PC-9 (cell line): ENCODE measurements around the gene PARP8. TPM values are rescaled to one million over a fixed set of nuclear protein-coding genes. Genes with fewer than 3 reads are reported as not detected.
A peak's percentile ranks its signal among the peaks of the same experiment; 100 is the strongest.
"Not testable (repeated sequence)": the region's sequence is repeated elsewhere in the genome, so short reads cannot be mapped to it uniquely, and the experiment has no call there.

Source experiments
- BruUV-seq: library from RNA; stranded (reverse); fragments of 400-500 nt; replicated peaks from 2 replicates; lab custom pipeline; 2021; lab: Mats Ljungman, UMichigan
- CTCF ChIA-PET: fragments of 300-600 bp; sonication (Branson Sonifier 250); formaldehyde crosslinking; loops from one replicate; lab custom pipeline; 2022; ENCODE audit warnings: antibody characterized with exemption; lab: Charles Lee
- POLR2A ChIA-PET: fragments of 300-600 bp; sonication (Branson Sonifier 250); formaldehyde crosslinking; loops from one replicate; lab custom pipeline; 2022; ENCODE audit warnings: antibody characterized with exemption; ENCODE audit not compliant: unreplicated experiment; lab: Charles Lee
- DNase-seq, 2 experiments: peaks; one replicate each; pipeline versions ENCODE4 v3.0.0 to v3.0.0-alpha.2; 2015 to 2022; ENCODE audit warnings: mixed read lengths in 1 of 2
- H2AFZ ChIP-seq: fragments of 200-600 bp; sonication (generic); 2 replicates; pipeline ENCODE4 v1.8.1; 2017; ENCODE audit warnings: antibody characterized with exemption
- H3F3A ChIP-seq: fragments of 200-600 bp; sonication (generic); 2 replicates; pipeline ENCODE4 v1.8.1; 2017; ENCODE audit warnings: antibody characterized with exemption, mild to moderate bottlenecking, low read depth; ENCODE audit not compliant: insufficient read depth
- H3K27ac ChIP-seq: fragments of 200-600 bp; sonication (generic); 2 replicates; pipeline ENCODE4 v1.6.1; 2016; ENCODE audit warnings: mixed run types
- H3K27me3 ChIP-seq: fragments of 200-600 bp; sonication (generic); 2 replicates; pipeline ENCODE4 v1.6.1; 2016; ENCODE audit warnings: low read depth, mixed run types; ENCODE audit not compliant: insufficient read depth
- H3K36me3 ChIP-seq: fragments of 200-600 bp; sonication (generic); 2 replicates; pipeline ENCODE4 v1.6.1; 2016; ENCODE audit warnings: low read depth, mixed run types
- H3K4me1 ChIP-seq: fragments of 200-600 bp; sonication (generic); replicated peaks from 2 replicates; pipeline ENCODE4 v1.6.1; 2016; ENCODE audit warnings: mixed run types; ENCODE audit not compliant: insufficient read depth
- H3K4me2 ChIP-seq: fragments of 200-600 bp; sonication (generic); 2 replicates; pipeline ENCODE4 v1.6.1; 2017; ENCODE audit warnings: mixed run types
- H3K4me3 ChIP-seq: fragments of 200-600 bp; sonication (generic); 2 replicates; pipeline ENCODE4 v1.6.1; 2016; ENCODE audit warnings: mixed run types
- H3K79me2 ChIP-seq: fragments of 200-600 bp; sonication (generic); 2 replicates; pipeline ENCODE4 v1.6.1; 2017; ENCODE audit warnings: low read depth, mixed run types
- H3K9me2 ChIP-seq: fragments of 200-600 bp; sonication (generic); 2 replicates; pipeline ENCODE4 v1.8.1; 2017; ENCODE audit warnings: mild to moderate bottlenecking; ENCODE audit not compliant: insufficient read depth
- H3K9me3 ChIP-seq: fragments of 200-600 bp; sonication (generic); 2 replicates; pipeline ENCODE4 v1.8.1; 2016; ENCODE audit warnings: low read depth; ENCODE audit not compliant: insufficient read depth
- H4K20me1 ChIP-seq: fragments of 200-600 bp; sonication (generic); 2 replicates; pipeline ENCODE4 v1.8.1; 2017; ENCODE audit not compliant: insufficient read depth
- EZH2 ChIP-seq: fragments of 200-600 bp; sonication (generic); IDR thresholded peaks from 2 replicates; pipeline ENCODE4 v1.8.0; 2017; ENCODE audit warnings: antibody characterized with exemption, low read depth
- intact Hi-C: fragments of 100-400 bp; cut with micrococcal nuclease; formaldehyde crosslinking; loops from one replicate; pipeline ENCODE4 v1.10.0; 2022; ENCODE audit not compliant: unreplicated experiment
- total RNA-seq: library from RNA; stranded (reverse); gene quantifications from 2 replicates; pipeline ENCODE4 v1.2.3, GENCODE V29; 2021
- TF ChIP-seq, protein P1 (sequence below): fragments of 200-600 bp; sonication (generic); conservative IDR thresholded peaks from 2 replicates; pipeline ENCODE4 v1.6.1; 2017; ENCODE audit warnings: mixed run types, antibody characterized with exemption, mild to moderate bottlenecking, moderate library complexity

PARP8 gene
- total RNA-seq, 1 experiment from 2014 or later, result 17.6 TPM

DNA sequence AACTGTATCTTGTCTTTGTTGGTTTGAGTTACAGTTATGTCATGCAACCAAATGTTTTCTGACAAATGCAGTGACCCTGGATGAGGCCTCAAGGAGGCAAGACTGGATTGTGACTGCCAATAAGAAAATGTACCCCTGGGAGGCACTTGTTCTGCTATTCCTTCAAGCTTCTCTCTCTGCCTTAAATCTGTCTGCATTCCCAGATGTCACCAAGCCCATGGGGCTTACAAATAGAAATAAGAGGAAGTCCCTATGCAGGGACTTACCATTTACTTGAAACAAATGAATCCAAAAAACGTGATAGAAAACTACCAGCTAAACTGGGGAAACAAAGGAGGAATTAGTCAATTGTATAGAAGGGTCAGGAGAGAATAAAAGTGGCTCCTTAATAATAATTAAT, 8.2 kb upstream of the PARP8 start:
- Histone ChIP-seq H3K9me2 (no peaks in the 10 kb centered on the region), H3K4me1 (peaks cover 8% of the 10 kb centered on the region; the same call in 1 of the 2 replicates), H3K4me3 (no peak overlapping the region), H2AFZ (no peak overlapping the region), H3K4me2 (no peak overlapping the region), H4K20me1 (no peaks in the 10 kb centered on the region), H3F3A (no peaks in the 10 kb centered on the region), H3K36me3 (no peaks in the 10 kb centered on the region), H3K27me3 (no peaks in the 10 kb centered on the region), H3K79me2 (no peaks in the 10 kb centered on the region), H3K27ac (no peak overlapping the region), H3K9me3 (no peaks in the 10 kb centered on the region)
- ChIA-PET POLR2A (no interaction called here), CTCF (no interaction called here)
- intact Hi-C loops, result no loop called here
- BruUV-seq, result no TSS peak
- DNase-seq, result no peak
- TF ChIP-seq, protein P1, sequence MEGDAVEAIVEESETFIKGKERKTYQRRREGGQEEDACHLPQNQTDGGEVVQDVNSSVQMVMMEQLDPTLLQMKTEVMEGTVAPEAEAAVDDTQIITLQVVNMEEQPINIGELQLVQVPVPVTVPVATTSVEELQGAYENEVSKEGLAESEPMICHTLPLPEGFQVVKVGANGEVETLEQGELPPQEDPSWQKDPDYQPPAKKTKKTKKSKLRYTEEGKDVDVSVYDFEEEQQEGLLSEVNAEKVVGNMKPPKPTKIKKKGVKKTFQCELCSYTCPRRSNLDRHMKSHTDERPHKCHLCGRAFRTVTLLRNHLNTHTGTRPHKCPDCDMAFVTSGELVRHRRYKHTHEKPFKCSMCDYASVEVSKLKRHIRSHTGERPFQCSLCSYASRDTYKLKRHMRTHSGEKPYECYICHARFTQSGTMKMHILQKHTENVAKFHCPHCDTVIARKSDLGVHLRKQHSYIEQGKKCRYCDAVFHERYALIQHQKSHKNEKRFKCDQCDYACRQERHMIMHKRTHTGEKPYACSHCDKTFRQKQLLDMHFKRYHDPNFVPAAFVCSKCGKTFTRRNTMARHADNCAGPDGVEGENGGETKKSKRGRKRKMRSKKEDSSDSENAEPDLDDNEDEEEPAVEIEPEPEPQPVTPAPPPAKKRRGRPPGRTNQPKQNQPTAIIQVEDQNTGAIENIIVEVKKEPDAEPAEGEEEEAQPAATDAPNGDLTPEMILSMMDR, result no peak
- TF ChIP-seq EZH2, result no peak

DNA sequence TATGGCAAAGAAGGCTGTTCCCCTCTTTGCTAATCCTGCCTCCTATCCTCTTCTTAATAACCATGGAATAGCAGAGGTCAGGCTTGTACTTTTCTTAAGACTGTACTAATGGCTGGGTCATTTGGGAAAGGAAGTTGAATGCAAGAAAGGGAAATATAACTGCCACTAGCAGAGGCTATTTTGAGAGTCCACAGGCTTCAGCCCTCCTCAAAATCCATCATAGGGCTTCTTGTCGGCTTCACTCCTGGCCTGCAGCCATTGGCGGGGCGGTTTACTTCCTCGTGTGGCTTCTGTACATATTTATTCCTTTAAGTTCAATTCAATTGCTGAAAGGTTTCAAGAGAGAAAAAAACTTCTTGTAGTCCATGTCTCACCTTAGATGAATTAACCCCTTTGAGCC, 2.8 kb upstream of the PARP8 start:
- H2AFZ ChIP-seq, result no peak overlapping the region
- ChIA-PET CTCF (no interaction called here), POLR2A (no interaction called here)
- no peaks in the 10 kb centered on the region for H4K20me1 ChIP-seq
- no peak overlapping the region for H3K27ac ChIP-seq
- H3K27me3 ChIP-seq, result no peaks in the 10 kb centered on the region
- intact Hi-C loops, result loop anchor here (10.0 kb wide), 1 partner anchor 139 kb away; no protein-coding TSS in a partner anchor
- H3K36me3 ChIP-seq, result no peaks in the 10 kb centered on the region
- no peak for TF ChIP-seq EZH2
- TF ChIP-seq, protein P1, result no peak
- H3K4me3 ChIP-seq, result no peak overlapping the region
- no peaks in the 10 kb centered on the region for H3F3A ChIP-seq
- no peaks in the 10 kb centered on the region for H3K4me1 ChIP-seq
- H3K9me2 ChIP-seq, result no peaks in the 10 kb centered on the region
- 0 out of 2 replicates have a peak, but pooled peaks cover under 1% of the 10 kb centered on the region for H3K79me2 ChIP-seq
- no peaks in the 10 kb centered on the region for H3K9me3 ChIP-seq
- BruUV-seq, result no TSS peak
- no peak for DNase-seq
- no peak overlapping the region for H3K4me2 ChIP-seq

DNA sequence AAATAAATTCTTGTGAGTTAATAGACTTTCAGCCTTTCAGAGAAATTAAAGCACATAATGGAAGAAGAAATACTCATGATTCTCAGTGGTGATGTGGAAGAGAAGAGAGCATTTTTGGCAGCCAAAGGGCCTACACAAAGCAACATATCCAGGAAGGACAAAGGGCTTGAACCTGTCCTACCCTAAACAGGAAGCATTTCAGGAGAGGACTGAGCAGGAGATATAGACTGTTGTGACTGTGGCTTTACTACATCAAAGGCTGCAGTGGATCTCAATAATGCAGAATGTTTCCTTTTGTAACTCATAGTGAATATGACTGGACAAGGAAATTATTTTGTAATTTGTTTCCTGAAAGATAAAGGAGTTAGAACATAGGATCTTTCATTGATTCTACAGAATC, 1.3 kb upstream of the PARP8 start:
- Histone ChIP-seq H3K4me3 (no peak overlapping the region), H3K79me2 (peaks cover 15% of the 10 kb centered on the region; the same call in 1 of the 2 replicates), H3F3A (no peaks in the 10 kb centered on the region), H3K27ac (no peak overlapping the region), H3K9me3 (no peaks in the 10 kb centered on the region), H3K4me2 (no peak overlapping the region), H3K27me3 (no peaks in the 10 kb centered on the region), H3K36me3 (no peaks in the 10 kb centered on the region), H3K9me2 (no peaks in the 10 kb centered on the region), H2AFZ (no peak overlapping the region), H3K4me1 (peaks cover 5% of the 10 kb centered on the region), H4K20me1 (no peaks in the 10 kb centered on the region)
- intact Hi-C loops, result loop anchor here (5.0 to 10.0 kb wide), 2 partner anchors 73 to 140 kb away; no protein-coding TSS in a partner anchor
- BruUV-seq, result no TSS peak
- CTCF ChIA-PET, result no interaction called here
- no peak for DNase-seq
- POLR2A ChIA-PET, result no interaction called here
- no peak for TF ChIP-seq EZH2
- TF ChIP-seq, protein P1, result no peak

DNA sequence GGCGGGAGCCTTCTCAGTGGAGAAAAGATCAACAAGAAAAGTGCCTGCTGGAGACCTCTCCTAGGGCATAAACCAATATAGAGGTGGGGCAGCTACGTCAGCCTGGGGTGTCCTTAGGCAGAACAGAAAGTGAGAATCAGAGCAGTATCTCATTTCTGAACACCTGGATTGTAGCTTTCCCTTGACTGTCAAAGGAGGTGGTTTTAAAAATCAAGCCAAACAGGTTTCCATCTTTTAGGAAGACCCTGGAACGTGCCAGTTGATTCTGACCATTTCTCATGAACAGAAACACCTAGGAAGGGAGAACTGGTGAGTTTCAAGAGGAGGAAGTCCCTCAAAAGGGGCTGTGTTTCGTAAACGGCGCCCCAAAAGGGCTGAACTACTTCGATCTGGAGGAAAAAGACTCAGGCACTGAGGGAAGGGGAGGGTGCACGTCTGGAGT, 655 bp upstream of the PARP8 start:
- BruUV-seq, result not testable (repeated sequence)
- intact Hi-C loops, result loop anchor here (5.0 to 10.0 kb wide), 2 partner anchors 73 to 141 kb away; no protein-coding TSS in a partner anchor

More for the DNA sequence above, 655 bp upstream of the PARP8 start:
- POLR2A ChIA-PET, H3K27ac ChIP-seq, H2AFZ ChIP-seq, H3F3A ChIP-seq, H3K27me3 ChIP-seq, H3K4me1 ChIP-seq, H3K36me3 ChIP-seq, H3K9me2 ChIP-seq, H3K9me3 ChIP-seq, H4K20me1 ChIP-seq, CTCF ChIA-PET: not testable (repeated sequence)
- H3K4me2 ChIP-seq, result peak overlapping the region; percentile 89
- peaks cover 15% of the 10 kb centered on the region; the same call in 1 of the 2 replicates for H3K79me2 ChIP-seq
- H3K4me3 ChIP-seq, result peak overlapping the region; percentile 90; the same call in 1 of the 2 replicates
- DNase-seq, result peak in 1 of 2 experiments; percentile 17
